CD4-positive, alpha-beta T cell treated with Interferon gamma for 1 hour (primary cell): ENCODE measurements around the gene C19orf44.
"Not testable (repeated sequence)": the region's sequence is repeated elsewhere in the genome, so short reads cannot be mapped to it uniquely, and the experiment has no call there.

Experiments used
- DNase-seq: peaks from one replicate; pipeline ENCODE4 v3.0.0-alpha.2; 2020

Gene C19orf44

DNA sequence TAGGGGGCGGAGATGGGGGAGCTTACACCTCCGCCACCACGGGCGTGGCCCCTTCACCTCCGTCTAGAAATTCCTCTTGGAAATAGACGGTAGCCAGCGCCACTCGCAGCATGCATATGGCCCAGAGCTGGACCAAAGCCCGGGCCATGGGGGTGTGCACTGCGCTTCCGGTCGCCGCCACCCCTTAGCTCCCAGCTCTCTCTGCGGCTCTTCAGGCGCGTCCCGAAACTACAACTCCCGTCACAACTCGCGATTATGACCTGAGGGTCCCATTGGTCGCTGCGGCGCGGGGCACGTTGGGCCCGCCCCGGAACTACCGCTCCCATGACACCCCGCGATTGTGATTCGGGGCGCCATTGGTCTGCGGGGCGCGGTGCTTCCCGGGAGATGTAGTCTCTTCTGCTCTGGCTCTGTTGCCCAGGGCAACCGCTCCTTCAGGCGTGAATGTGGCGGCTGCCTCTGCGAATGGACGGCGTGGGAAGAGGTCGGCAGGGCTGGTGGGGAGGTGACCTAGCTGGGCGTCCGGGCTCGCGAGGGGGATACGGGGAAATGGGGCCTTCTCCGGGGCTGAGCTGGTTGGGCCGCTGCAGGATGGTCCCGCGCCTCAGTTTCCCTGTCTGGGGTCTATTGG, at the start of gene C19orf44, which contains the start of gene CALR3:
C19orf44 (plus strand) TSS at position 413 of the 631 bp plus-strand sequence. CDS start 4,399 bp downstream, outside the sequence.
CALR3 (minus strand) TSS at position 186 of the 631 bp plus-strand sequence; CDS start at position 148, 38 bp downstream.
- DNase-seq, result peak; percentile 97

DNA sequence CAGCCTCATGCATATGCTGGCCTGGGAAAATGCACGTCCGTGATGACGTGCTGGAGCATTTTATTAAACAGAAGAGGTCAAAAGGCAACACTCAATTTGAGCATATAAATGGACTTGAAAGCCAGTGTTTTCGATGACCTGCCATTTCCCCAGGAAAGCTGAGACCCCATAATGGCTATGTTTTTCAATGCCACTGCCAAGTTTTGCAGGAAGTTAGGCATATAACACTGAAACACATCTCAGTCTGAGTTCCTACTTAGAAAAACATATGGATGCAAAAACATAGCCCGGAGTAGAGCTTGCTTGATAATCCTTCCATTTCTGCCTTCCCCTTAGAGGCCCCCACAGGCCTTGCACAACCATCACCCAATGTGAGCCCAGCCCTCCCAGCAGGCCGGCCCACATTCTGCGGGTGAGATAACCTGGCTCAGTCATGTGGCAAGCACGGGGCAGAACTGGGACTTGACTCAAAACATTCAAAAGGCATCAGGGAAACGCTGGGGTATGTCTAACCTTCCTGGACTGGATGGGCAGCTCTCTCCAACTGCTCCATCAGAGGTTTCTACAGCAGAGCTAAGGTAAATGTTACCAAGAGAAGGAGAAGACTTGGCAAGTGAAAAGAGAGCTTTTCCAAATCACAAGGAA, 49.3 kb upstream of the C19orf44 start:
- DNase-seq, result peak; percentile 62

- not testable (repeated sequence) for DNase-seq
These were observed 47.3 kb upstream of the C19orf44 start for GRCh38 chr19:16448872-16449271.

DNA sequence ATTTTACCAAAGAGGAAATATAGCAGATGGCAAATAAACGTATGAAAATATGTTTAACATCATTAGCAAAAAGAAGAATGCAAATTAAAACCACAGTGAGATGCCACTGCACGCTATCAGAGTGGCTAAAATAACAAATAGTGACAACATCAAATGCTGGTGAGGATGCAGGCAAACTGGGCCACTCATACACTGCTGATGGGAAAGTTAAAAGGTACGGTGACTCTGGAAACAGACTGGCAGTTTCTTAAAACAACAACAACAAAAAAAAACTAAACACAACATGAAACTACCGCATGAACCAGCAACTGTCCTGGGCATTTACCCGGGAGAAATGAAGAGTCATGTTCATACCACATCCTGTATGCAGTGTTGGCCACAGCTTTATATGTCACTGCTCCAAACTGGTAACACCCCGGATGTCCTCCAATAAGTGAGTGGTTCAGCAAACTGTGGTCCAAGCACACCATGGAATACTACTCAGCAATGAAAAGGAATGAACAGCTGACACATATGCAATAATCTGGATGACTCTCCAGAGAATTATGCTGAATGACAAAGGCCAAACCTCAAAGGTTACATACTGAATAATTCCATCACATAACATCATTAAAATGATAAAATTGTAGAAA, 46.7 kb upstream of the C19orf44 start:
- peak; percentile 52 for DNase-seq

DNA sequence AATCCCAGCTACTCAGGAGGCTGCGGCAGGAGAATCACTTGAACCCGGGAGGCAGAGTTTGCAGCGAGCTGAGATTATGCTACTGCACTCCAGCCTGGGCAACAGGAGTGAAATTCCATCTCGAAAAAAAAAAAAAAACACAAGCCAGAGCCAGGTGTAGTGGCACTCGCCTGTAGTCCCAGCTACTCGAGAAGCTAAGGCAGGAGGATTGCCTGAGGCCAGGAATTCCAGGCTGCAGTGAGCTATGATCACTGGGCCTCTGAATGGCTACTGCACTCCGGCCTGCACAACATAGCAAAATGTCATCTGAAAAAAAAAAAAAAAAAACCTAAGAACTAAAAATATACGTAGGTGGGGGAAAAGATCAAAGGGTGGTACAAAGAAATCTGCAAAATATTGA, 43.9 kb upstream of the C19orf44 start:
- no peak for DNase-seq

DNA sequence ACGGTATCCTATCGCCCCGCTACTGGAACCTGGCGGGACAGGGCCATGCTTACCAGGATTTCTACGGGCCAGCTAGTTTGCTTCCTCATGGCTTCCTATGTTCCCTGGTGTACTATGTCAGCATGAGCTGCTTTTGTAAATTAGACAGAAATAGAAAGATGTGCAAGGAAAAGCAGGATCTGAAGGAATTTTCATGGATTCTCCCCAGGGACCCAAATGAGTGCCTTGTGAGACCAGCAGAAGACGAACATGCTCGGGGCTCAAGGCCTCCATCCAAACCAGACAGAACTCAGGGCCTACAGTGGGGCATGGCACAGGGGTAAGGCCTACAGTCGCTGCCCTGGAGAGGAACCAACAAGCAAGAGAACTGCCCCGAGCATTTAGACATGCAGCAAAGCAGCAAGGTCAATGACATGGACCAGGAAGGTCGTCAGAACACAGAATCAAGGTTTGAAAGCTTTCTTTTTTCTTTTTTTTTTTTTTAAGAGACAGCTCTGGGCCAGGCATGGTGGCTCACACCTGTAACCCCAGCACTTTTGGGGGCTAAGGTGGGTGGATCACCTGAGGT, 41.8 kb upstream of the C19orf44 start:
- no peak for DNase-seq

DNA sequence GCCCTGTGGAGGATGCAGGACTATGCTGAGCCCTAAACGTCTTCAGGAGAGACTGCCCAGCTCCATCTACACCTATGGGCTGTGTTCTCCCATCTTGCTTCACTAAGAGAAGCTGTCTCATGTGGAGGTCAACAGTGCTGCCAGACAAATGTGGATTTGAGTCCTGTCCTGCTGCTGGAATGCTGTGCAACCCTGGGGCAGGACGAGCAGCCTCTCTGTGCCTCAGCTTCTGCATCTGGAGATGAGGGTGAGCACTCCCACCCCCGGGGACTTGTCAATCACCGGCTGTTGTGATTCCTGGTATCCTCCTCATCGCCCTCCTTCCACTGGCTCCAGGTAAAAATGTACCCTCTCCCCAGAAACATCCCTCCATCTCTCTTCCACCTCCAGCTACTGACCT, 40.7 kb upstream of the C19orf44 start:
- no peak for DNase-seq

GRCh38 chr19:16456652-16457194, 39.5 kb upstream of the C19orf44 start:
- no peak for DNase-seq

GRCh38 chr19:16457195-16457953, 38.8 kb upstream of the C19orf44 start:
- DNase-seq, result no peak

DNA sequence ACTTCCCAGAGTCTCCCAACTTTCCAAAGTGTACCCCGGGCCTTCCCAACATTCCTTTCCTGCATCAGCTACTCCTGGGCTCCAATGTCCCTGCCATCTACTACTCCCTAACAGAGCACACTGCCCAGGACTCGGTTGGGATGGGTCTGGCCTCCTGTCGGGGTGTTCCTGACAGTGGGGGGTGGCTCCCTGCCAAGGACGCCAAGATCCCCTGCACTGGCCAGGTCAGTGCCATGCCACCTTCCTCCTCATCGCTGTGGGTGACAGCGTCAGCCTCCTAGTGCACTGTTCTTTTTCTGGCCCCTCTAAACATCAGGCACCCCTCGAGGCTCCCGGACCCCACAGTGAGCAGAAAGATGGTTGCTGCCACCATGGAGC, 38.3 kb upstream of the C19orf44 start:
- DNase-seq, result no peak

GRCh38 chr19:16458391-16459341, 37.5 kb upstream of the C19orf44 start:
- no peak for DNase-seq

DNA sequence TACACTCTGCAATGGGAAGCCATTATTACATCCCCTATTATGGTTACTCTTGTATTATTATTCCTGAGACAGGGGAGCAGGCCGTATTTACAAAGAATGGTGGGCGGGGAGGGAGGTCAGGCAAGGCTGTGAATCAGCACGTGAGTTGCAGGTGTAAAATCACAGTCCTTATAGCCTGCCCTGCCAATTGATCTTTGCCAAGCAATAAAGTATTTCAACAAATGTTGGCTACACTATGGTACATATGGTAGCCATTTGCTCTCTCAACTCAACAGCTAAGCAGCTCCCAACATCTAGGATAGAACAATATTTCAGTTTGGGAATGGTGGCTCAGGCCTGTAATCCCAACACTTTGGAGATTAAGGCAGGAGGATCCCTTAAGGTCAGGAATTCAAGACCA, 36.5 kb upstream of the C19orf44 start:
- DNase-seq, result no peak

DNA sequence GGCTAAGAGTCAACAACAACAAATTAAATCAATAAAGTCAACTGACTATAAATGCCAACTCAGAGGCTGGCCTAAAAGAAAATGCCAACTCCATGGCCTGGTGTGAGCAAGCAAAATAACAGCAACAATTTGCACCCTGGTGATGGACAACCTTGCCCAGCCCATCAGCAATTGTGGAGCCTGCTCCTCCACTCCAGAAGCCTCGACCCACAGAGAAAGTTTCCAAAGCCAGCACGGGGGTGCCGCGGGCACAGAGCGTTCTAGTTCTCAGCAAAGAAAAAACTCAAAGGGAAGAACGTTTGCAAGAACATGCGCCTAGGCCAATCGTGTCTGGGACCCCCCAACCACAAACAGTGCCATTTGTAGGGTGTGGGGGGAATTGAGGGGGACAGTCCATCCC, 35.7 kb upstream of the C19orf44 start:
- DNase-seq, result no peak

DNA sequence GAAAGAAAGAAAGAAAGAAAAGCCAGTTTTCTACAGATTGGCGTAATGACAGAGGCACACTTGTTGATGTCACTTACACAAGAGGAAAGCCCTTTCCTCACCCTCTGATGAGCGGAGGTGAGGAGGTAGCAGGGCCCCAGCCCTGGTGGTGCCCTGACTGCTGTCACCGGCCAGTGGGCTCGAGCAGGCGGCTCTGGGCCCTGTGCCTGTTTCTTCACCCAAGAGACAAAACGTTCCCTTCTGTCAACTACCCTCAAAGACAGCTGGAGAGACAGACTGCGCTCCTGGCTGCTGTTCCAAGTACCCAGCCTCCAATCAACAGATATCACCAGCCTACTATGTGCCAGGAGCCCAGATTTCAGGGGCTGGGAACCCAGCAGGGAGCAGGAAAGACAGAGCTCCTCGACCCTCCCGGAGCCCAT, 34.6 kb upstream of the C19orf44 start:
- DNase-seq, result no peak

DNA sequence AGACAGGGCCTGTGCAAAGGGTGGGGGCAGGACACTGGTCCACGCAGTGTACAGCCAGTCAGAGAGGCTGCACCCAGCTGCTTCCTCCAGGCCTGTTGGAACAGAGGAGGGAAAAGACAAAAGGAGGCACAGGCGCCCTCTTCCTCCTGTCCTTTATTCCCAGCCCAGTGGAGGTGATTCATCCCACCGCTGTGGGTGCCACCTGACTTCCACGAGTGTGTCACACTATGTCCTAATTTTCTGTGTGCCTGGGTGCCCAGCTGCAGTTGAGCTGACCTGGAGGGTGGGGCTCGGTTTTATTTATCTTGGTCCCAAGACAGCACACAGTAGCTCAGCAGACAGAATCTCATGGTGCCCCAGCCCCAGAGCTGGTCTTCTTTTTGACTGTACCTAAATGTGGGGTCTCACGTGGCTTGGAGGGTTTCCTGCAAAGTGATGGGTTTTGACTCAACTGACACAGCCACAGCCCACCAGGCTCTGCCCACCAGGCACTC, 33.4 kb upstream of the C19orf44 start:
- DNase-seq, result no peak

- no peak for DNase-seq
These were observed 32.7 kb upstream of the C19orf44 start for GRCh38 chr19:16463341-16463990.

DNA sequence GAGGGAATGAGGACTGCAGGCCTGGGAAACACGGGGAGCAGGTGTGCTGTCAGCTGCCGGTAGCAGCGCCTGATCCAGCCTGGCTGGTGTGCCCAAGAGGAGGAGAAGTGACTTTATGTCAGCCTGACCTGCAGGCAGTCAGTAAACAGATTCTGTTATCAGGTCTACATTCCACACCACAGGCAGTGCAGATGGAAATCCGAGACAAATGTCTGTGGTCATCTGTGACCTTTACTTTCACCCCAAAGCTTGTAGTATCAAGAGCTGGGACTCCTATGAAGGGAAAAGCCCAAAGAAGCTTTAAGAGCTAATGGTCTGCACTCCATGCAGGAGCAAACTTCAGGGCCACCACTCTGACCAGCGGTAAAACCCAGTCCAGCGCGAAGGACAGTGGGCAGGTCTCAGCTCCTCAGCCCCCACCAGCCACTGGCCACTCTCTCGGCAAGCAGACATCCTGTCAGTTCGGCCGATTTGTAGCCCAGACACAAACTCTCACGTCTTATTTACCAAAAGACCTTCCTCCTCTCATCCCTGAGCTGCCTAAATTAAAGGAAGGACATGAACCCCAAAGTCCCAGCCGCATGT, 32.1 kb upstream of the C19orf44 start:
- no peak for DNase-seq

- DNase-seq, result no peak
These were observed 31.0 kb upstream of the C19orf44 start for GRCh38 chr19:16465239-16465638.

DNA sequence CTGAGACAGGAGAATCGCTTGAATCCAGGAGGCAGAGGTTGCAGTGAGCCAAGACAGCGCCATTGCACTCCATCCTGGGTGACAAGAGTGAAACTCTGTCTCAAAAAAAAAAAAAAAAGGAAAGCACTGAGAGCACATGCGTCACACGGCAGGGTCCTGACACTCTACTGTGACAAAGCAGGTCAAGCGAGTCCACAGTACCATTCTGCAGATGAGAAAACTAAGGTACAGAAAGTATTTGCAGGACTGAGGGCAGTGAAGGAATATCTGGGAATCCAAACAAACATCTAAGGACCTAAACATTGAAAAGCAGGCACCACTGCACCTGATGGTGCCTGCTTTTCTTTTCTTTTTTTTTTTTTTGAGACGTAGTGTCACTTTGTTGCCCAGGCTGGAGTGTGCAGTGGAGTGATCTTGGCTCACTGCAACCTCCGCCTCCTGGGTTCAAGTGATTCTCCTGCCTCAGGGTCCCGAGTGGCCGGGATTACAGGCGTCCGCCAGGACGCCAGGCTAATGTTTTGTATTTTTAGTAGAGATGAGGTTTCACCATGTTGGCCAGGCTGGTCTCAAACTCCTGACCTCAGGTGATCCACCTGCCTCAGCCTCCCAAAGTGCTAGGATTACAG, 29.3 kb upstream of the C19orf44 start:
- DNase-seq, result not testable (repeated sequence)

DNA sequence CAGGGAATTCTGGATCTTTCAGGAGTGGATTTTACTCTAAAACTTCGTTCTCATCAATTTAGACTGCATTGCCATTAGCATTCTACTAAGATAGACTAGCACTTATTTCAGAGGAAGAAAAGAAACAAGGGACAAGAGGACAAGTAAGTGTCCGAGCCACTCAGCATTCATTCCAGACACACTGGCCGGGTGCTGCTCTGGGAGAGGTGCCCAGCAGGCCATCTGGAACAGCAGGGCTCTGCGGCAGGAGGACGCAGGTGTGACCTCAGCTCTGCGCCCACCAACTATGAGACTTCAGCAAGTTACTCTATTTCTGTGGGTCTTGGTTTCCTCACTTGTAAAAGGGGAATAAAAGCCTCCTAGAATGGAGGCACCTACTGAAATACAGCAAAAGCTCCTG, 28.6 kb upstream of the C19orf44 start:
- no peak for DNase-seq
